SK-N-SH (cell line): Measurements from ENCODE around the gene BCL11B. TPM values are rescaled to one million over a fixed set of nuclear protein-coding genes. Genes with fewer than 3 reads are reported as not detected.

Source experiments
- CTCF ChIA-PET: fragments of 300-600, 350-600 bp; formaldehyde crosslinking; extraction: SDS; loops from one replicate; lab custom pipeline; 2021; lab: Yijun Ruan, JAX
- POLR2A ChIA-PET: fragments of 350-600 bp; sonication (Branson Sonifier 250); formaldehyde crosslinking; extraction: SDS; loops from one replicate; lab custom pipeline; 2020; ENCODE audit warnings: antibody characterized with exemption, inconsistent platforms; lab: Yijun Ruan, JAX
- DNase-seq: peaks from one replicate; pipeline ENCODE4 v3.0.0; 2012
- H2AFZ ChIP-seq: fragments of 200-600 bp; sonication (generic); 2 replicates; pipeline ENCODE4 v1.8.1; 2016; ENCODE audit warnings: antibody characterized with exemption, mild to moderate bottlenecking, low read depth
- H3F3A ChIP-seq: fragments of 200-600 bp; sonication (generic); replicated peaks from 2 replicates; pipeline ENCODE3; 2016; ENCODE audit warnings: antibody characterized with exemption, mild to moderate bottlenecking; ENCODE audit not compliant: insufficient read depth
- H3K27ac ChIP-seq, 2 experiments: fragments of 200-500 bp in 1 of 2; fragments of 200-600 bp in 1 of 2; sonication (Bioruptor generic) in 1 of 2; sonication (generic), shearing (Covaris generic) in 1 of 2; 2 replicates each; pipeline versions ENCODE4 v1.5.1 to v1.6.1; 2014 to 2016; ENCODE audit warnings: low read depth in 2 of 2, inconsistent platforms in 1 of 2, low read length in 1 of 2, mild to moderate bottlenecking in 1 of 2, mixed read lengths in 1 of 2
- H3K27me3 ChIP-seq: fragments of 200-600 bp; sonication (generic), shearing (Covaris generic); 2 replicates; pipeline ENCODE4 v1.6.1; 2016; ENCODE audit warnings: mixed run types; ENCODE audit not compliant: insufficient read depth
- H3K36me3 ChIP-seq, 2 experiments: fragments of 200-500 bp in 1 of 2; fragments of 200-600 bp in 1 of 2; sonication (Bioruptor generic) in 1 of 2; sonication (generic) in 1 of 2; replicated peaks in 1 of 2; 2 replicates each; pipeline versions ENCODE3 to v1.5.1; 2014 to 2016; ENCODE audit warnings: low read length in 1 of 2, mild to moderate bottlenecking in 1 of 2; ENCODE audit not compliant: insufficient read depth in 2 of 2, control insufficient read depth in 1 of 2
- H3K4me1 ChIP-seq, 2 experiments: fragments of 200-500 bp in 1 of 2; fragments of 200-600 bp in 1 of 2; sonication (Bioruptor generic) in 1 of 2; sonication (generic), shearing (Covaris generic) in 1 of 2; 2 replicates each; pipeline versions ENCODE4 v1.5.1 to v1.6.1; 2014 to 2016; ENCODE audit warnings: low read depth in 1 of 2, low read length in 1 of 2, mixed run types in 1 of 2; ENCODE audit not compliant: insufficient read depth in 2 of 2, control insufficient read depth in 1 of 2
- H3K4me2 ChIP-seq: fragments of 200-600 bp; sonication (generic), shearing (Covaris generic); 2 replicates; pipeline ENCODE4 v1.6.1; 2017; ENCODE audit warnings: mixed run types
- H3K4me3 ChIP-seq, 2 experiments: fragments of 200-500 bp in 1 of 2; fragments of 200-600 bp in 1 of 2; sonication (Bioruptor generic) in 1 of 2; sonication (generic), shearing (Covaris generic) in 1 of 2; 2 replicates each; pipeline versions ENCODE4 v1.5.1 to v1.8.1; 2014 to 2016; ENCODE audit warnings: low read depth in 2 of 2, inconsistent platforms in 1 of 2, low read length in 1 of 2, mild to moderate bottlenecking in 1 of 2, mixed read lengths in 1 of 2, moderate library complexity in 1 of 2
- H3K79me2 ChIP-seq: fragments of 200-600 bp; sonication (generic); 2 replicates; pipeline ENCODE4 v1.8.1; 2017; ENCODE audit warnings: mild to moderate bottlenecking; ENCODE audit not compliant: insufficient read depth
- H3K9ac ChIP-seq: fragments of 200-600 bp; sonication (generic); 2 replicates; pipeline ENCODE4 v1.6.1; 2017; ENCODE audit warnings: mixed run types
- H3K9me2 ChIP-seq: fragments of 200-600 bp; sonication (generic); 2 replicates; pipeline ENCODE4 v1.6.1; 2017; ENCODE audit warnings: mixed run types
- H3K9me3 ChIP-seq: fragments of 200-600 bp; sonication (generic); 2 replicates; pipeline ENCODE4 v1.6.1; 2017; ENCODE audit warnings: mixed run types, mild to moderate bottlenecking, moderate library complexity
- H4K20me1 ChIP-seq: fragments of 200-600 bp; sonication (generic); 2 replicates; pipeline ENCODE4 v1.6.1; 2017; ENCODE audit warnings: mild to moderate bottlenecking, mixed run types; ENCODE audit not compliant: insufficient read depth
- CHD2 ChIP-seq: fragments of 150-350 bp; IDR thresholded peaks from 2 replicates; pipeline ENCODE4 v1.6.1; 2018; ENCODE audit warnings: low read length; ENCODE audit not compliant: partially characterized antibody
- FOSL2 ChIP-seq: IDR thresholded peaks from 2 replicates; pipeline ENCODE4 v1.4.0; 2012; ENCODE audit warnings: low read depth, mild to moderate bottlenecking, moderate library complexity, borderline replicate concordance
- FOXJ3 ChIP-seq: sonication (generic); formaldehyde crosslinking; IDR thresholded peaks from 2 replicates; pipeline ENCODE4 v1.5.1; 2020; ENCODE audit warnings: mild to moderate bottlenecking, missing genetic modification reagents
- FOXM1 ChIP-seq: IDR thresholded peaks from 2 replicates; pipeline ENCODE4 v1.4.0; 2012; ENCODE audit warnings: low read depth, mild to moderate bottlenecking
- GABPA ChIP-seq: IDR thresholded peaks from 2 replicates; pipeline ENCODE4 v1.4.0; 2012; ENCODE audit warnings: low read depth, mild to moderate bottlenecking
- GATA2 ChIP-seq: sonication (generic); formaldehyde crosslinking; IDR thresholded peaks from 2 replicates; pipeline ENCODE4 v1.5.0; 2020; ENCODE audit warnings: mild to moderate bottlenecking, missing genetic modification reagents
- JUND ChIP-seq: IDR thresholded peaks from 2 replicates; pipeline ENCODE4 v1.4.0; 2012
- MXI1 ChIP-seq: IDR thresholded peaks from 2 replicates; pipeline ENCODE4 v1.6.1; 2012; ENCODE audit warnings: mild to moderate bottlenecking, low read depth, low read length, improper control_type of control experiment
- NFIC ChIP-seq: IDR thresholded peaks from 2 replicates; pipeline ENCODE4 v1.4.0; 2012; ENCODE audit warnings: borderline replicate concordance
- NRF1 ChIP-seq: IDR thresholded peaks from 2 replicates; pipeline ENCODE4 v1.6.1; 2012; ENCODE audit warnings: low read depth, mild to moderate bottlenecking, low read length
- POLR2AphosphoS5 ChIP-seq: IDR thresholded peaks from 2 replicates; pipeline ENCODE4 v1.6.1; 2012; ENCODE audit warnings: low read depth, low read length
- RXRA ChIP-seq: IDR thresholded peaks from 2 replicates; pipeline ENCODE4 v1.4.0; 2012; ENCODE audit warnings: low read depth, mild to moderate bottlenecking, borderline replicate concordance
- SIN3A ChIP-seq: IDR thresholded peaks from 2 replicates; pipeline ENCODE4 v1.6.1; 2012; ENCODE audit warnings: low read depth, mild to moderate bottlenecking, low read length, moderate library complexity, borderline replicate concordance
- SMC3 ChIP-seq: IDR thresholded peaks from 2 replicates; pipeline ENCODE4 v1.6.1; 2012; ENCODE audit warnings: low read depth, low read length, improper control_type of control experiment
- TCF12 ChIP-seq: IDR thresholded peaks from 2 replicates; pipeline ENCODE4 v1.4.0; 2012
- WGBS: methylation state at CpG from one replicate; pipeline ENCODE4 v1.1.6; 2017; ENCODE audit warnings: low lambda C conversion rate; 5-methylcytosine and 5-hydroxymethylcytosine counted together
- polyA plus RNA-seq, 3 experiments: library from polyadenylated mRNA; depleted of rRNA; stranded (reverse); fragments of >200 nt; gene quantifications; 2 replicates each; pipeline ENCODE4 v1.2.3, GENCODE V29; 2012
- TF ChIP-seq, protein P1 (sequence below): fragments of 200-600 bp; sonication (generic); IDR thresholded peaks from 2 replicates; pipeline ENCODE4 v1.6.1; 2017; ENCODE audit warnings: antibody characterized with exemption, mild to moderate bottlenecking, moderate library complexity
- TF ChIP-seq, protein P2 (sequence below): fragments of 150-350 bp; IDR thresholded peaks from 2 replicates; pipeline ENCODE4 v1.6.1; 2016; ENCODE audit warnings: mild to moderate bottlenecking, low read depth, low read length
- TF ChIP-seq, protein P3 (sequence below): IDR thresholded peaks from 2 replicates; pipeline ENCODE4; 2012
- TF ChIP-seq, protein P4 (sequence below): fragments of 150-350 bp; IDR thresholded peaks from 2 replicates; pipeline ENCODE4 v1.6.1; 2017; ENCODE audit warnings: antibody characterized with exemption, low read length, low read depth, borderline replicate concordance
- TF ChIP-seq, protein P5 (sequence below): IDR thresholded peaks from 2 replicates; pipeline ENCODE4 v1.4.0; 2012; ENCODE audit warnings: low read depth

BCL11B gene
- polyA plus RNA-seq, 1 of the 3 experiments (the other 2 are of a cell fraction) = not detected

DNA sequence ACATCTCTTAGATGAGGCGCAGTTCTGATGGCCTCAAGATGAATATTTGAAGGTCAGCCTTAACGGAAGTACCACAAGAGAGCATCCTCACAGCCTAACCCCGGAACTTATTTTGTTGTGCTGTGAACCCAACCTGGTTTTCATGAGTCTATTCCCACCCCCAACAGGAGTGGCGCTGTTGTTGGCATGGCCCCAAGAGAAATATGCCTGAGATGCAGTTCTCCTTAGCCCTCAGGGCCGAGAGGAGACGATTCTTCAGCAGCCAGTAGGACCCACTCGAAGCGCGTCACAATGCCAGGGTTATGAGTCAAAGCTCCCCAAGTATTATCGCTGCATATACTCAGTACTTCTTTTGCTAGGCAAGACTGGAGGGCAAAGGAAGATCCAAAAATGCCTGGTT is 24.5 kb upstream of the BCL11B start:
- no peaks in the 10 kb centered on the region for H3F3A ChIP-seq
- CTCF ChIA-PET = no interaction called here
- no peak overlapping the region for H3K9ac ChIP-seq
- no peak overlapping the region for H3K27ac ChIP-seq
- no peaks in the 10 kb centered on the region for H4K20me1 ChIP-seq
- WGBS = 22% methylated on average over 7 of the region's 10 CpGs
- no peak for DNase-seq
- no peak overlapping the region for H3K4me3 ChIP-seq
- H3K79me2 ChIP-seq = no peaks in the 10 kb centered on the region
- no peaks in the 10 kb centered on the region for H3K27me3 ChIP-seq
- H2AFZ ChIP-seq = no peak overlapping the region
- POLR2A ChIA-PET = no interaction called here
- H3K4me2 ChIP-seq = no peak overlapping the region
- TF ChIP-seq, protein P1, sequence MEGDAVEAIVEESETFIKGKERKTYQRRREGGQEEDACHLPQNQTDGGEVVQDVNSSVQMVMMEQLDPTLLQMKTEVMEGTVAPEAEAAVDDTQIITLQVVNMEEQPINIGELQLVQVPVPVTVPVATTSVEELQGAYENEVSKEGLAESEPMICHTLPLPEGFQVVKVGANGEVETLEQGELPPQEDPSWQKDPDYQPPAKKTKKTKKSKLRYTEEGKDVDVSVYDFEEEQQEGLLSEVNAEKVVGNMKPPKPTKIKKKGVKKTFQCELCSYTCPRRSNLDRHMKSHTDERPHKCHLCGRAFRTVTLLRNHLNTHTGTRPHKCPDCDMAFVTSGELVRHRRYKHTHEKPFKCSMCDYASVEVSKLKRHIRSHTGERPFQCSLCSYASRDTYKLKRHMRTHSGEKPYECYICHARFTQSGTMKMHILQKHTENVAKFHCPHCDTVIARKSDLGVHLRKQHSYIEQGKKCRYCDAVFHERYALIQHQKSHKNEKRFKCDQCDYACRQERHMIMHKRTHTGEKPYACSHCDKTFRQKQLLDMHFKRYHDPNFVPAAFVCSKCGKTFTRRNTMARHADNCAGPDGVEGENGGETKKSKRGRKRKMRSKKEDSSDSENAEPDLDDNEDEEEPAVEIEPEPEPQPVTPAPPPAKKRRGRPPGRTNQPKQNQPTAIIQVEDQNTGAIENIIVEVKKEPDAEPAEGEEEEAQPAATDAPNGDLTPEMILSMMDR = peak; percentile 10; the same call in 1 of the 2 replicates
- TF ChIP-seq FOSL2 (no peak), SMC3 (no peak)
- H3K9me3 ChIP-seq = no peaks in the 10 kb centered on the region
- H3K9me2 ChIP-seq = no peaks in the 10 kb centered on the region
- H3K36me3 ChIP-seq = no peaks in the 10 kb centered on the region
- H3K4me1 ChIP-seq = no peaks in the 10 kb centered on the region

DNA sequence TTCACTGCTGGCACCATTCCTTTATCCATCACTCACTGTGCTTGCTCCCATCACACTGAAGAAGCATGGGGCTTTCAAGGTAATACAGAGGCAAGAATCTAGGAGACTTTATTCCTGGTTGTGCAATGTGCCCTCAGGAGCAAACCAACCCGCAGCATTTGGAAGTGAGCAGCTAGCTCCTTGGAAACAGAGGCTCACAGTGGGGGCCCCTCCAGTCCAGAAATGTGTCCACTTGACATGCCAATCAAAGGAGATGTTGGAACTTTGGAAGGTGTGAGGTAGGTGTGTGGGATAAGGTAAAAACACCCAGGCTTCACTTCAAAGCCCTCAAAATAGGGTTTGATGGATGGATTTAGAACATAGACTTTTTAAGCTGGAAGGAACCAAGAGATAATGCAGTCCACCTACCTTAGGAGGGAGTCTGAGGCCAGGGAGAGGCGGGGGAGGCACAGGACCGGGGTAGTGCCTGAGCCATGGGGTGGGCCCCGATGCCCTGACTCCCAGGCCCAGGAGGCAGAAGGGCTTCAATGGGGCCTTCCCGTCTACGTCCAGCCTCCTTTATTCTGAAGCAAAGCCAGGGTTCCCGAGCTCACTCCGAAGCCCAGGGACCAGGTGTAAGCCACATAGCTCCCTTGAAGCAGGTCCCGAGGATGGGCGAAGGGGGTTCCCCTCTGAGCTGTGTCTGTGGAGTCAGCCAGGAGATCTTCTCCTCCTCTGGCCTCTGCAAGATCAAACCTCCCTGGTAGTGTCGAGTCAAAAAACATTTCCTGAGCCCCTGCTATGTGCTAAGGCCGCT is 17.6 kb upstream of the BCL11B start:
- no peak for DNase-seq
- Histone ChIP-seq H3K9me3 (no peaks in the 10 kb centered on the region), H3K27ac (no peak overlapping the region), H3K79me2 (no peaks in the 10 kb centered on the region), H3K4me2 (no peak overlapping the region), H2AFZ (no peak overlapping the region), H3K36me3 (no peaks in the 10 kb centered on the region), H3K4me3 (no peak overlapping the region), H3K27me3 (peaks cover 31% of the 10 kb centered on the region; the same call in 1 of the 2 replicates), H4K20me1 (no peaks in the 10 kb centered on the region), H3F3A (no peaks in the 10 kb centered on the region), H3K9me2 (no peaks in the 10 kb centered on the region), H3K4me1 (no peaks in the 10 kb centered on the region), H3K9ac (no peak overlapping the region)
- TF ChIP-seq, protein P2, sequence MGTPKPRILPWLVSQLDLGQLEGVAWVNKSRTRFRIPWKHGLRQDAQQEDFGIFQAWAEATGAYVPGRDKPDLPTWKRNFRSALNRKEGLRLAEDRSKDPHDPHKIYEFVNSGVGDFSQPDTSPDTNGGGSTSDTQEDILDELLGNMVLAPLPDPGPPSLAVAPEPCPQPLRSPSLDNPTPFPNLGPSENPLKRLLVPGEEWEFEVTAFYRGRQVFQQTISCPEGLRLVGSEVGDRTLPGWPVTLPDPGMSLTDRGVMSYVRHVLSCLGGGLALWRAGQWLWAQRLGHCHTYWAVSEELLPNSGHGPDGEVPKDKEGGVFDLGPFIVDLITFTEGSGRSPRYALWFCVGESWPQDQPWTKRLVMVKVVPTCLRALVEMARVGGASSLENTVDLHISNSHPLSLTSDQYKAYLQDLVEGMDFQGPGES = no peak
- TF ChIP-seq, protein P3, sequence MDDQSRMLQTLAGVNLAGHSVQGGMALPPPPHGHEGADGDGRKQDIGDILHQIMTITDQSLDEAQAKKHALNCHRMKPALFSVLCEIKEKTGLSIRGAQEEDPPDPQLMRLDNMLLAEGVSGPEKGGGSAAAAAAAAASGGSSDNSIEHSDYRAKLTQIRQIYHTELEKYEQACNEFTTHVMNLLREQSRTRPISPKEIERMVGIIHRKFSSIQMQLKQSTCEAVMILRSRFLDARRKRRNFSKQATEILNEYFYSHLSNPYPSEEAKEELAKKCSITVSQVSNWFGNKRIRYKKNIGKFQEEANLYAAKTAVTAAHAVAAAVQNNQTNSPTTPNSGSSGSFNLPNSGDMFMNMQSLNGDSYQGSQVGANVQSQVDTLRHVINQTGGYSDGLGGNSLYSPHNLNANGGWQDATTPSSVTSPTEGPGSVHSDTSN = no peak
- TF ChIP-seq GABPA (no peak), FOXJ3 (CRISPR knock-in tag) (no peak), MXI1 (no peak), SIN3A (no peak), JUND (no peak), NRF1 (no peak), CHD2 (no peak), POLR2AphosphoS5 (no peak), GATA2 (CRISPR knock-in tag) (no peak), FOXM1 (no peak), NFIC (no peak), RXRA (no peak), TCF12 (no peak)
- TF ChIP-seq, protein P1 = no peak
- TF ChIP-seq, protein P4, sequence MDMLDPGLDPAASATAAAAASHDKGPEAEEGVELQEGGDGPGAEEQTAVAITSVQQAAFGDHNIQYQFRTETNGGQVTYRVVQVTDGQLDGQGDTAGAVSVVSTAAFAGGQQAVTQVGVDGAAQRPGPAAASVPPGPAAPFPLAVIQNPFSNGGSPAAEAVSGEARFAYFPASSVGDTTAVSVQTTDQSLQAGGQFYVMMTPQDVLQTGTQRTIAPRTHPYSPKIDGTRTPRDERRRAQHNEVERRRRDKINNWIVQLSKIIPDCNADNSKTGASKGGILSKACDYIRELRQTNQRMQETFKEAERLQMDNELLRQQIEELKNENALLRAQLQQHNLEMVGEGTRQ = no peak
- TF ChIP-seq, protein P5, sequence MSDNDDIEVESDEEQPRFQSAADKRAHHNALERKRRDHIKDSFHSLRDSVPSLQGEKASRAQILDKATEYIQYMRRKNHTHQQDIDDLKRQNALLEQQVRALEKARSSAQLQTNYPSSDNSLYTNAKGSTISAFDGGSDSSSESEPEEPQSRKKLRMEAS = no peak
- ChIA-PET CTCF (interaction anchor here (2.6 kb wide), 1 partner anchor 23 kb away, joined by 8 read pairs; no protein-coding TSS in a partner anchor), POLR2A (no interaction called here)
- 12% methylated on average over 11 of the region's 12 CpGs for WGBS
